Ovary (tissue), 9 donors: ENCODE data around the gene PAQR5. TPM values are rescaled to one million over a fixed set of nuclear protein-coding genes. Genes with fewer than 3 reads are reported as not detected.

Experiments used
- DNase-seq, 5 donors: peaks; one replicate each; pipeline ENCODE4 v3.0.0-alpha.2; 2019 to 2020
- H3K27ac ChIP-seq, 2 donors: fragments of 200-600 bp; one replicate each; pipeline versions ENCODE4 v1.5.1 to v1.8.0; 2019 to 2022
- H3K27me3 ChIP-seq: fragments of 200-600 bp; one replicate; pipeline ENCODE4 v1.8.0; 2022
- H3K36me3 ChIP-seq: fragments of 200-600 bp; sonication (generic); one replicate; pipeline ENCODE4 v1.5.1; 2019
- H3K4me1 ChIP-seq: one replicate; pipeline ENCODE4 v1.8.1; 2013; ENCODE audit warnings: mild to moderate bottlenecking, moderate library complexity; ENCODE audit not compliant: insufficient read depth
- H3K4me3 ChIP-seq: fragments of 200-600 bp; sonication (generic); one replicate; pipeline ENCODE4 v1.5.1; 2017
- H3K9me3 ChIP-seq, 2 donors: fragments of 200-600 bp in 1 of 2; sonication (generic) in 1 of 2; one replicate each; pipeline versions ENCODE4 v1.5.1 to v1.8.1; 2013 to 2019; ENCODE audit warnings: mild to moderate bottlenecking in 1 of 2, moderate library complexity in 1 of 2
- EP300 ChIP-seq: sonication (generic); formaldehyde crosslinking; IDR thresholded peaks from one replicate; pipeline ENCODE4 v1.6.1; 2017; ENCODE audit warnings: antibody characterized with exemption
- POLR2A ChIP-seq: fragments of 450-650 bp; IDR thresholded peaks from one replicate; pipeline ENCODE4 v1.6.1; 2017; ENCODE audit warnings: antibody characterized with exemption, mild to moderate bottlenecking, moderate library complexity
- WGBS, 3 donors: extraction: QIAGEN DNeasy Blood & Tissue Kit in 1 of 3; methylation state at CpG; one replicate each; pipeline versions ENCODE4 v1.1.5 to v1.1.7; 2013 to 2017; 5-methylcytosine and 5-hydroxymethylcytosine counted together
- intact Hi-C, 4 donors: fragments of 100-400 bp; cut with DNase I; formaldehyde crosslinking; loops; one replicate each; pipeline versions ENCODE4 v1.11.0 to v1.15.1; 2022 to 2023
- polyA plus RNA-seq, 2 donors: library from polyadenylated mRNA; stranded (reverse); fragments of 200-250 nt in 1 of 2; fragments of 350-450 nt in 1 of 2; fragmentation: Illumina TruSeq in 1 of 2; extraction: RNeasy Lipid Tissue Mini Kit (QIAGEN cat#74804) in 1 of 2; gene quantifications; one replicate each; pipeline ENCODE4 v1.2.3, GENCODE V29; 2013 to 2014
- total RNA-seq, 7 donors: library from RNA; depleted of rRNA in 2 of 7; stranded (reverse); fragments of >200 nt in 2 of 7; fragmentation: NEBNext Ultra II Directional in 3 of 7; extraction: Animal tissue kit (Norgen Biotek cat#: 25700) in 3 of 7; gene quantifications; one replicate each; pipeline versions ENCODE4 v1.1.0 to v1.2.4, GENCODE V29; 2016 to 2023
- TF ChIP-seq, protein P1 (sequence below), 3 donors: fragments of 450-650 bp in 2 of 3; fragments of 200-600 bp in 1 of 3; IDR thresholded peaks; one replicate each; pipeline versions ENCODE4 v1.5.1 to v1.8.0; 2016 to 2022; ENCODE audit warnings: antibody characterized with exemption in 3 of 3, mild to moderate bottlenecking in 1 of 3
- donor health status: DM: no; HTN: no; CAD: no; lungs with moderate emphysema.
- donor health status: DM: no; HTN: no; CAD: no.
- donor health status: Bipolar disorder and iron deficiency.
- donor health status: DM: yes; HTN: yes; CAD: no.
- donor health status: DM: no; HTN: no; CAD: no.
- donor health status: DM: yes; HTN: yes; CAD: no.

PAQR5 gene
- total and polyA plus RNA-seq, 9 donors, result 0.12 to 2.4 (median 0.66) TPM

DNA sequence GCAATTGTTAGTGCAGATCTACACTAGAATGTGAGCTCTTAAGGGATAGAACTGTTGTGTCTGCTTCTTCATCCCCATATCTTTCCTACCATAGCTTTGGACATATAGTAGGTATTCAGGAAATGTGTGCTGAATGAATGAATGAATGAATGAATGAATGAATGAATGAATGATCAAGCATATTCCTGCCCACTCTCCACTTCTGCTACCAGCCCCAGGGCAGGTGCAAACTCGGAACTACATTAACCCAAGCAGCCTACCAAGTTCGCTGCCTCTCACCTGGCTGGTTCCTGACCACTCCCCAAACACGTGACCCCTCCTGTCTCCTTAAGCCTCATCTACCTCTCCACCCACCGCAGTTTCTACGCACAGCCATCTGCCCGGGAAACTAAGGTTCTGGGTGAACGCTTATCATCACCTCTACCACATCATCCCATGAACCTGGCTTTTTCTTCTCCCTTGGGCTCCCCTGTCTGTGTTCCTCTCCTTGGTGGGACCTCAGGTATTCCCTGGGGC lies 26.8 kb downstream of the PAQR5 start:
- no peak overlapping the region for H3K27ac ChIP-seq
- no peak overlapping the region for H3K4me3 ChIP-seq
- DNase-seq, result no peak
- WGBS, 3 donors, result 84 to 89% (median 86%) methylated on average over 7 of the region's 7 CpGs
- intact Hi-C loops, result no loop called here
- TF ChIP-seq EP300 (no peak), POLR2A (no peak)
- TF ChIP-seq, protein P1, sequence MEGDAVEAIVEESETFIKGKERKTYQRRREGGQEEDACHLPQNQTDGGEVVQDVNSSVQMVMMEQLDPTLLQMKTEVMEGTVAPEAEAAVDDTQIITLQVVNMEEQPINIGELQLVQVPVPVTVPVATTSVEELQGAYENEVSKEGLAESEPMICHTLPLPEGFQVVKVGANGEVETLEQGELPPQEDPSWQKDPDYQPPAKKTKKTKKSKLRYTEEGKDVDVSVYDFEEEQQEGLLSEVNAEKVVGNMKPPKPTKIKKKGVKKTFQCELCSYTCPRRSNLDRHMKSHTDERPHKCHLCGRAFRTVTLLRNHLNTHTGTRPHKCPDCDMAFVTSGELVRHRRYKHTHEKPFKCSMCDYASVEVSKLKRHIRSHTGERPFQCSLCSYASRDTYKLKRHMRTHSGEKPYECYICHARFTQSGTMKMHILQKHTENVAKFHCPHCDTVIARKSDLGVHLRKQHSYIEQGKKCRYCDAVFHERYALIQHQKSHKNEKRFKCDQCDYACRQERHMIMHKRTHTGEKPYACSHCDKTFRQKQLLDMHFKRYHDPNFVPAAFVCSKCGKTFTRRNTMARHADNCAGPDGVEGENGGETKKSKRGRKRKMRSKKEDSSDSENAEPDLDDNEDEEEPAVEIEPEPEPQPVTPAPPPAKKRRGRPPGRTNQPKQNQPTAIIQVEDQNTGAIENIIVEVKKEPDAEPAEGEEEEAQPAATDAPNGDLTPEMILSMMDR (IDR thresholded peaks at IDR 0.05), result no peak
- no peaks in the 10 kb centered on the region for H3K9me3 ChIP-seq
- peaks cover 2% of the 10 kb centered on the region for H3K4me1 ChIP-seq
- no peaks in the 10 kb centered on the region for H3K27me3 ChIP-seq
- H3K36me3 ChIP-seq, result no peaks in the 10 kb centered on the region

DNA sequence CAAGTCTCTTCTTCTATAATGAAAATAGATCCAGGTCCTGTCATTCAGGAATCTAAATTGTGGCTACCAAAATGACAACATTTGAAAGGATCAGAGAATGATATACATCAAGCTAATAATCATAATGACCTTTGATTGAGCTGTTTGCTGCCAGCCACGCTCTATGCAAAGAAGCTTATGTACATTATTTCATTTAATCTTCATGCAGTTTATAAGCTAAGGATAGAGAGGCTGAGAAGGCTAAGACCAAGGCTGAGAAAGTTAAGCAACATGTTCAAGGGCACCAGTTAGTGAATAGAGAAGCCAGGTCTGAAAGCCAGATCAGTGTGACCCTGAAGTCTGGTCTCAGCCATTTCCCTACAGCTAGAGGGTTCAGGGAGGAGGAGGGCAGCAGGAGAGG lies 29.4 kb downstream of the PAQR5 start:
- TF ChIP-seq EP300 (no peak), POLR2A (no peak)
- TF ChIP-seq, protein P1 (IDR thresholded peaks at IDR 0.05), result no peak
- no peaks in the 10 kb centered on the region for H3K36me3 ChIP-seq
- peaks cover 2% of the 10 kb centered on the region for H3K4me1 ChIP-seq
- 88 to 91% (median 89%) methylated on average over 1 of the region's 1 CpG for WGBS, 3 donors
- no peak overlapping the region for H3K4me3 ChIP-seq
- intact Hi-C loops, result no loop called here
- H3K9me3 ChIP-seq, result no peaks in the 10 kb centered on the region
- DNase-seq, result no peak
- H3K27ac ChIP-seq, result no peak overlapping the region
- H3K27me3 ChIP-seq, result no peaks in the 10 kb centered on the region

DNA sequence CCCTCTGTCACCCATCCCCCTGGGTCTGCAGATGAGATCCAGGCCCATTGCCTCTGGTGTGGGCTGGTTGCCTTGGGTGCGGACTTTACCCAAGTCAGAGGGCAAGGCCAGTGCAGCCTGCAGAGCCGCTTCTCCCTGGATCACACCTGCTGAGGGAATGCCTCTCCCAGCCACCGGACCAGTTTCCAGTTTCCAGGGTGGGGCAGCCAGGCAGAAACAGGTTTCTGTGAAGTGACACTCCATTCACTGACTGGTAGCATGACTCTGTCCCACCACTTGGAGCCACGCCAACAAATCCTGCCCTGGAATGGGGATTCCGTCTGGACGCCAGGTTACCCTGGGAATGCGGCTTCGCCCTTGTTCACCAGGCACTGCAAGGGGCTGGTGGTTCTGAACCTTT lies 30.0 kb downstream of the PAQR5 start:
- no peak for TF ChIP-seq POLR2A
- TF ChIP-seq, protein P1 (IDR thresholded peaks at IDR 0.05), result no peak
- TF ChIP-seq EP300, result no peak
- no peak overlapping the region for H3K4me3 ChIP-seq
- no peaks in the 10 kb centered on the region for H3K36me3 ChIP-seq
- no peak for DNase-seq
- H3K9me3 ChIP-seq, result no peaks in the 10 kb centered on the region
- intact Hi-C loops, result no loop called here
- H3K27ac ChIP-seq, result no peak overlapping the region
- no peaks in the 10 kb centered on the region for H3K27me3 ChIP-seq
- peaks cover 2% of the 10 kb centered on the region for H3K4me1 ChIP-seq
- WGBS, 3 donors, result 81 to 85% (median 82%) methylated on average over 8 of the region's 8 CpGs

DNA sequence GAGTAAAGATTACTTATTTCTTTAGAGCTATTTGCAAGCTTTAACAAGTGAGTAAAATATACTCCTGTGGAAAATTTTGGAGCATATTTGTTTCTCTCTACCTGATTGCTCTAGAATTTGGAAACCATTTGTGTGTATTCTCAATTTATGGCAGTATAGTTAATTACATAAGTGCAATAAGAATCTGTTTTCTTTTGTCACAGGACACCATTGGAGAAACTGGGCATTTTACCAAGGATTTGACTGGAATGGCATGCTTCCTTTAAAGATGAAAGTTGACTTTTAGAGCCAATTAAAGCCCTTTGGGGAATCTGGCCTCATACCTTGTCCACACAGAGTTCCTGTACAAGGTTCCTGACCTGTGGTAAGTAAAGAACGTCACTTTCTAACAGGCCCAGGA lies 38.4 kb downstream of the PAQR5 start:
- H3K4me3 ChIP-seq, result no peak overlapping the region
- no peaks in the 10 kb centered on the region for H3K27me3 ChIP-seq
- TF ChIP-seq, protein P1 (IDR thresholded peaks at IDR 0.05), result no peak
- TF ChIP-seq POLR2A (no peak), EP300 (no peak)
- H3K27ac ChIP-seq, result no peak overlapping the region
- H3K36me3 ChIP-seq, result no peaks in the 10 kb centered on the region
- H3K4me1 ChIP-seq, result no peaks in the 10 kb centered on the region
- no peaks in the 10 kb centered on the region for H3K9me3 ChIP-seq
- intact Hi-C loops, result no loop called here
- 35 to 62% (median 53%) methylated on average over 1 of the region's 1 CpG for WGBS, 3 donors
- DNase-seq, result no peak
